H1 (cell line): Measurements from ENCODE around the gene THOC7. TPM values are rescaled to one million over a fixed set of nuclear protein-coding genes. Genes with fewer than 3 reads are reported as not detected.

Experiments
- FOSL1 ChIP-seq: IDR thresholded peaks from 2 replicates; pipeline ENCODE4 v1.6.1; 2011; ENCODE audit warnings: mild to moderate bottlenecking, low read depth, low read length, moderate library complexity; ENCODE audit not compliant: insufficient read depth
- HDAC6 ChIP-seq: IDR thresholded peaks from one replicate; pipeline ENCODE4 v1.7.1; 2012; ENCODE audit warnings: low read depth, mild to moderate bottlenecking, inconsistent platforms, low read length, moderate library complexity
- KDM1A ChIP-seq: fragments of 200-600, 300-600 bp; sonication (generic); IDR thresholded peaks from 2 replicates; pipeline ENCODE4 v1.7.1; 2016; ENCODE audit warnings: mild to moderate bottlenecking, low read length, borderline replicate concordance
- NRF1 ChIP-seq: IDR thresholded peaks from 2 replicates; pipeline ENCODE4 v1.6.1; 2011; ENCODE audit warnings: mild to moderate bottlenecking, low read depth, low read length, improper control_type of control experiment
- PHF8 ChIP-seq: fragments of 200-600 bp; sonication (generic); conservative IDR thresholded peaks from 2 replicates; pipeline ENCODE4 v1.7.1; 2012; ENCODE audit warnings: low read depth, mild to moderate bottlenecking, inconsistent platforms, low read length, moderate library complexity
- RAD21 ChIP-seq, 2 experiments: IDR thresholded peaks in 1 of 2; conservative IDR thresholded peaks in 1 of 2; 2 replicates each; pipeline ENCODE4 v1.6.1; 2011; ENCODE audit warnings: low read depth in 2 of 2, low read length in 2 of 2, improper control_type of control experiment in 1 of 2, inconsistent platforms in 1 of 2, mild to moderate bottlenecking in 1 of 2, moderate library complexity in 1 of 2
- SIN3A ChIP-seq, 2 experiments: IDR thresholded peaks in 1 of 2; conservative IDR thresholded peaks in 1 of 2; 2 replicates each; pipeline ENCODE4 v1.6.1; 2011 to 2012; ENCODE audit warnings: low read length in 2 of 2, improper control_type of control experiment in 1 of 2, low read depth in 1 of 2, mild to moderate bottlenecking in 1 of 2
- polyA plus RNA-seq, 7 experiments: library from polyadenylated mRNA; depleted of rRNA in 3 of 7; stranded (reverse) in 5 of 7; unstranded in 2 of 7; fragments of >200 nt in 5 of 7; fragments of 200-250 nt in 2 of 7; gene quantifications; 1 replicate in 5 of 7; 2 replicates in 1 of 7; 4 replicates in 1 of 7; pipeline versions ENCODE4 v1.2.1 to v1.2.3, GENCODE V29; 2011 to 2013; ENCODE audit warnings: missing spikeins in 2 of 7, mixed read lengths in 2 of 7
- total RNA-seq: library from RNA; stranded (reverse); fragmentation: NEBNext Ultra II Directional; extraction: Animal tissue kit (Norgen Biotek cat#: 25700); gene quantifications from 2 replicates; pipeline ENCODE4 v1.2.1, GENCODE V29; 2021

THOC7 gene
- total and polyA plus RNA-seq, 2 of the 8 experiments (the other 6 are each of a cell fraction or from before 2014, with no cell fraction given) = 18.7 to 74.0 TPM

DNA sequence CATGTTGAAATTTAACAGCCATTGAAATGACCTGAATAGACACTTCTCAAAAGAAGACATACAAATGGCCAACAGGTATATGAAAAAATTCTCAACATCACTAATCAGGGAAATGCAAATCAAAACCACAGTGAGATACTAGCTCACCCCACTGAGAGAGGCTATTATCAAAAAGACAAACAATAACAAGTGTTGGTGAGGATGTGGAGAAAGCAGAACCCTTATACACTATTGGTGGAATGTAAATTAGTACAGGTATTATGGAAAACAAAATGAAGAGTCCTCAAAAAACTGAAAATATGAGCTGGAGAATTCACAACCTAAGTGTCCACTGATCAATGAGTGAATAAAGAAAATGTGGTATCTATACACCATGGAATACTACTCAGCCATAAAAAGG is 21.5 kb downstream of the THOC7 start (continued):
- TF ChIP-seq NRF1 (no peak), SIN3A (conservative IDR thresholded peaks at IDR 0.05 in 1 of 2, IDR thresholded peaks at IDR 0.05 in 1 of 2; ENCODE audit: low read depth in 1 of 2, low read length in 2 of 2) (no peak), RAD21 (IDR thresholded peaks at IDR 0.05 in 1 of 2, conservative IDR thresholded peaks at IDR 0.05 in 1 of 2; ENCODE audit: low read depth in 2 of 2, low read length in 2 of 2) (no peak), PHF8 (no peak), KDM1A (no peak), FOSL1 (no peak), HDAC6 (no peak)
